Stimulated activated CD4-positive, alpha-beta T cell treated with anti-CD3 and anti-CD28 coated beads, Interleukin-1b, Interleukin-23, amount 100 ng/mL, for 4 hours (primary cell): ENCODE data around the gene DCP1A.
"Not testable (repeated sequence)": the region's sequence is repeated elsewhere in the genome, so short reads cannot be mapped to it uniquely, and the experiment has no call there.

ENCODE experiments used
- DNase-seq, 2 donors: peaks; one replicate each; pipeline ENCODE4 v3.0.0-alpha.2; 2020; ENCODE audit warnings: low read depth in 2 of 2

DCP1A gene

DNA sequence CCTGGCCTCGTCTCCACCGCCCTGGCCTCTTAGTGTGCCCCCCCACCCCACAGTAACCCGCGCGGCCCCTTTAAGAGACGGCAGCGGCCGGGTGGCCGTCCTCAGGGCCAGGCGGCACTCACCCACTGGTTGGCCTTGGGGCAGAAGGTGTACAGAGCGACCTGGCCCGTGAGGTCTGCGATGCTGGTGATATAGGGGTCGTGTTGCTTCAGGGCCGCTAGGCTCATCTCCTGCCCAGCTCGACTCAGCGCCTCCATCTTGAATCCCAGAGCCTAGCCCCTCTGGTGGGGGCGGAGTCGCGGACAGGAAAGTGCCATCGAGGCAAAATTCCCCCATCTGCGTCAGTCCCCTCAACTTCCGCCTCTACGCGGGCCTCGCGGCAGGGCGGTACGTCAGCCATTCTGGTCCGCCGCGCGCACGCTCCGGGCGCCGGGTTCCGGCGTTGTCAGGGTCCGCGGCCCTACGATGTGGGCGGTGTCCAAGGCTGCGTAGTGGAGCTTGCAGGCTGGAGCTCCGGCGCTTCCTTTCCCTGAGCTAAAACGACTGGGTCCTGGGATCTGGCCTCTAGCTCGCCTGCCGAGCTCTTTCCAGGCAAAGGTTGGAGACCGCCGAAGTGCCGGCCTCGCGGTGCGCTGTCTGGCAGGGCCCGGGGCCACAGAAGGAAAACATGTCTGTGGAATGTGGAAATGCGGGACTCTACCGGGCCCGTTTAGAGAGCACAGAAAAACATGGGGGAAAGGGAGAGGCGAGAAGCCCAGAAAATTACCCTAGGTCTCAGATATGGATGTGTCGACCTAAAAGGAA lies at the start of gene DCP1A:
TSS of gene DCP1A (minus strand) at position 283 of the 804 bp plus-strand sequence. CDS start at position 257, 26 bp downstream.
- DNase-seq, result peak; percentile 88 to 91

DNA sequence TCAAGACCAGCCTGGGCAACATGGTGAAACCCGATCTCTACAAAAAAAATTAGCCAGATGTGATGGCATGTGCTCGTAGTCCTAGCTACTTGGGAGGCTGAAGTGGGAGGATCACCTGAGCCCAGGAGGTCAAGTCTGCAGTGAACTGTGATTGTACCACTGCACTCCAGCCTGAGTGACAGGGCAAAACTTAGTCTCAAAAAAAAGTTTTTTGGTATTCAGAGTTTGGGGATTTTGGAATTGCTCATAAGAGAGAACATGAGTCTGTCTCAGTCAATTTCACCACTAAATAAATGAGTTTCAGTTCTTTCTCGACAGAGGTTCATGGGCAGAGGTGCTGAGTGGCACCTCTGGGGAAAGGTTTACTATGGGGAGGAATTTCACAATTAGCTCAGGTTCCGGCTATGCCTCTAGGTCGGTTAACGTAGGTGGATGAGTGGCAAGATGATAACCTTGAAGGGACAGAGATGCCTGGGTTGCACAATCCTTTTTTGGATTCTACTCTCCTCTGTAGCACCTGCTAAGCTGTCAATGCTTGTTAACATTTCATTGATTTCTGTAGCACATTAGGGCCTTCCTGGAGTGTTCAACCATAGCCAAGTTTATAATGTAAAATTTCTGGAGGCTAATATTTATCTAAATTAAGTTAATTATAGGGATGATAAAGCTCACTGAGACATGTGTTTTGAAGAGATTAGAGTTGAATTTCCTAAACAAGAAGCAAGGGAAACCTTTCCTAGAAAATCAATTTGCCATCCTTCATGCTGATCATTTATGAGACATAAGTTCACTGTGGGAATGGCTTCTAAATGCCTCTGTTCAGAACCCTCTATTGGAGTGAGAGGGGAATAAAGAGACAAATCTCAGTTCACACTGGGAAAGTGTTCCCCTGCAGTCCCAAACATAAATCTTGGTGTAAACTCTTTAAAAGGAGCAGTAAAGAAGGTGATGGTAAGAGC lies 37.4 kb upstream of the DCP1A start:
- no peak for DNase-seq

DNA sequence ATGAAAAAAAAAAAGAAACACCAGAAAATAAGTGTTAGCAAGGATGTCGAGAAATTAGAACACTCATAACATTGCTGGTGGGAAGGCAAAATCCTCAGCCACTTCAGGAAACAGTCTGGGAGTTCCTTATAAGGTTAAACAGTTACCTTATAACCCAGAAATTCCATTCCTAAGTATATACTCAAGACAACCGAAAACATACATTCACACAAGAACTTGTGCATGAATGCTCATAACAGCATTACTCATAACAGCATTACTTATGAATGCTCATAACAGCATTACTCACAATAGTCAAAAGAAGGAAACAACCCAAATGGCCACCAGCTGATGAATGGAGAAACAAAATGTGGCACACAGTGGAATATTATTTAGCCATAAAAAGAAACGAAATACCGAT lies 34.8 kb upstream of the DCP1A start:
- DNase-seq, result no peak

DNA sequence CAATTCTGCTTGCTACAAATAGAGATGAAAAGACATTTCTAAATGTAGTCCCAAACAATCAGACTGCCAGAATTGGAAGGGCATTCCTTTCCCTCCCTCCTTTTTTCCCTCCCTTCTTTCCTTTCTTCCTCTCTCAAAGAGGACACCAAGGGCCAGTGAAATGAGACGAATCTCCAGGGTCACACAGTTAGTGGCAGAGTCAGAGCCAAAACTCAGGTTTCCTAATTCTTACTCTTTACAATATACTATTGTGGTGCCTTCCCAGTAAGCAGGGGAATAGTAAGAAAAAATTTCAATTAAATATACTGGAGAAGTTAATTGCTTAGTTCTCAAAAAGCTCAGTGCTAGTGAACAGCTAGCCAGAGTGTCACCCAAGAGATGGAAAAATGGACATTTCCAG lies 33.0 kb upstream of the DCP1A start:
- DNase-seq, result no peak

DNA sequence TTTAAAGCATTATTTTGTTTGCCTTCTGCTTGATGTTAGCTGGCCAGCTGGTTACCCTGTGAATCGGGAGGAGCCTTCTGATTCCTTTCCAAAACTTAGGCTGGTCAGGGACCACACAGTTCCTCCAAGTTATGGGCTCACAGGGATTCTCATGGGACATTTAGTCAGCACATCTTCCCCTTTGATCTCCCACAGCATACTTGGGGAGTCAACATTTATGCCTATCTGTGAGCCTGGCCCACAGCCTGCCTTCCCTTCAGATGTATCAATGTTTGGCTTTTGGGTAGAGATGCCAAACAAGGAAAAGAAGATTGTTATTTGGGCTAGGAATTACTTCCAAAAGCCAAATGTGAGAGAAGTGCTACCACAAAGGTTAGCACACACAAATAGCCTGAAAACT lies 32.6 kb upstream of the DCP1A start:
- no peak for DNase-seq

DNA sequence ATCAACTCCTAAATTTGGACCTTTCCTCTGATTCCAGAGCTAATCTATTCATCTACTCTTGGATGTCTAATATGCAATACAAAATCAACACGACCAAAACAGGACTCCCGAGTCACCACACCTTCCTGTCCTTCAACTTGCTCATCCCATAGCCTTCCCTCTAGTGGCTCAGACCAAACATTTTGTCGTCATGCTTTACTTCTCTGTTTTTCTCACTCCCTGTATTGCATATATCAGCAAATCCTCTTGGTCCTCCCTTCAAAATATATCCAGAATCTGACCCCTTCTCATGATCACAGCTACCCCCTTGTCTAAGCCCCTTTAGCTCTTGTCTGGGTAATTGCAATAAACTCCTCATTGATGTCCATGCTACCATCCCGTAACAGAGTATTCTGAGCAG lies 30.5 kb upstream of the DCP1A start:
- no peak for DNase-seq

DNA sequence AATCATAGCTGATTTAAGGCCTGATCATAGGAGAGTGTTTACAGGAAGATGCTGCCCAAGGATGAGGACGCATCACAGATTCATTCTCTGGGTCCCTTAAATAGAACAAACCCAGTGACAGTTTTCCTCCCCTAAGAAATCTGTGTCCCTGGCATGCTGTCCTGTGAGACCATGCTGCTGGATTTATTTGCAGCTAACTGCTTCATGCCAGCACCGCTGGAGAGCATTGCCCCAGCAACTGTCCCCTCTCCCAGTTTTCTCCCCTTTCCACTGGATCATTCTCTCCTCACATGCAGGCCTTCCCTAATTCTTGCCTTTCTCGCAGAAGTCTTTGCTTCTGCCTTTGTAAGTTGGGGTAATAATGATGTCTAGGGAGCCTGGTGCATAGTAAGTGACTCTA lies 29.3 kb upstream of the DCP1A start:
- DNase-seq, result no peak

DNA sequence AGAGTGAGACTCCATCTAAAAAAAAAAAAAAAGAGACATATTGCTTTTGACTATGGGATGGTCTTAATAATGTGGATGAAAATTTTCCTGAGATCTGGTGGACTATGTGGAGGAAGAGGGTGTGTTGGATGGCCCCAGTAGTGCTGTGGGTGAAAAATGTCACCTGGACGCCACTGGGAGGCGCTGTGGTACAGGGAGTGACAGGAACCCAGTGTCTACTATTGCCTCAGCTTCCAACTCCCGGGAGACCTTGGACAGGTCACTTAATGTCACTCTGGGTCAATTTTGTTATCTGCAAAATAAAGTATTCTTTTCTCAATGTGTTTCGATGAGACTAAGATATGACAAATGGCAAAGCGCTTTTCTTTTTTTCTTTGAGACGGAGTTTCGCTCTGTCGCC lies 27.7 kb upstream of the DCP1A start:
- DNase-seq, result peak in 1 of 2 donors; percentile 27

DNA sequence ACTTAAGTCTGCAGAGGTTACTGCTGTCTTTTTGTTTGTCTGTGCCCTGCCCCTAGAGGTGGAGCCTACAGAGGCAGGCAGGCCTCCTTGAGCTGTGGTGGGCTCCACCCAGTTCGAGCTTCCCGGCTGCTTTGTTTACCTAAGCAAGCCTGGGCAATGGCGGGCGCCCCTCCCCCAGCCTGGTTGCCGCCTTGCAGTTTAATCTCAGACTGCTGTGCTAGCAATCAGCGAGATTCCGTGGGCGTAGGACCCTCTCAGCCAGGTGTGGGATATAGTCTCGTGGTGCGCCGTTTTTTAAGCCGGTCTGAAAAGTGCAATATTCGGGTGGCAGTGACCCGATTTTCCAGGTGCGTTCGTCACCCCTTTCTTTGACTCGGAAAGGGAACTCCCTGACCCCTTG lies 23.4 kb upstream of the DCP1A start:
- DNase-seq, result not testable (repeated sequence)

DNA sequence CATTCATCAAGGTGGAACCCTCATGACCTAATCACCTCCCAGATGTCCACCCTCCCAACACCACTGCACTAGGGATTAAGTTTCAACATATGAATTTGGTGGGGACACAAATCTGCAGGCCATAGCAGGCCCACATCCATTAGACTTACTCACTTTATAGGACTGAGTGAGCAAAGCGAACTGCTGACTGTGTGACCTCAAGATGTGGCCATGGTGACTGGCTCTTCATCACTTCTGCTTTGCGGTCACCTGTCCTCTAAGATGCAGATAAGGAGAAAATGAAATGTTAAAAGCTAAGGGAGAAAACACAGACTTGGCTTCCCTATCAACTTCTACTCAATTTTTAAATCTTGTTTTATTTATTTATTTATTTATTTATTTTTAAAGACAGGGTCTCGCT lies 14.5 kb upstream of the DCP1A start:
- no peak for DNase-seq

DNA sequence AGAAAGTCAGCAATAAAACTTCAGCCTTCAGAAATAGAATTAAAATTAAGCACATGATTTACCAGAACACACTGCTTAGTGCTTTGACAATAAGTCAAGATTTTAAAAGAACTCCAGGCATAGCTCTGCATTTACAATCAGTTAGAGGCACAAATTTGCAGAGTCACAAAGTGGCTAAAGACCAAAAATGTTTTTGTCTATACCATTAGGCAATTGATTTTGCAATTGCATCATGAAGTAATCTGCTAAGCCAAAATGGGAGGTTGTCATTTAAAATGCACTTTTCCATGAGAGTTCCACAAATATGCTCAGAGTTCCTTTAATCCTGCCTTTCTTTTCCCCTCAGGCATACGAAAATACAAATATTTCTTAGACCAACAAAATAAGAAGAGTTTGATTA lies 10.1 kb upstream of the DCP1A start:
- no peak for DNase-seq

DNA sequence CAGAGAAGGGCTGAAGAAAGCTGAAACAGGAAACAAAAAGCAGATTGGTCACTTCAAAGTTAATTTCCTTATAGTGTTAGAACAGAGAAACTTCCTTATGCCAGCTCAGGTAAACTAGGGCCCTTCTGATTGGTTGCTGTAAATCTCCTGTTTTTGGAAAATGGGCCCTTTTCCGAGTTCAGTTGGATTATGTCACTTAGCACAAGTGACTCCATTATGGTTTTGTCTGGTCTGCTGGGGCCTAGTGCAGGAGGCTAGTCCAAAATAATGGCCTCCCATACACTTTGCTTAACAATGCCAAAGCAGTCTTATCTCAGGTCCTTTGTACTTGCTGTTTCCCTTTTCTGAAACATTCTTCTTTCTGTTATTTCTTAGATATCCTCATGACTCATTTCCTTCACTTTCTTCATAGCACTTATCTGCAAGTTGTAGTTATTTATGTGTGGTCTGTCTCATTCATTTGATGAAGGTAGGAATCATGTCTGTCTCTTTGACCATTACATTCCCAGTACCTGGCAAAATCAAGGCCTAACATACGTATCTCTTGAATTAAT lies 7.7 kb upstream of the DCP1A start:
- DNase-seq, result no peak

DNA sequence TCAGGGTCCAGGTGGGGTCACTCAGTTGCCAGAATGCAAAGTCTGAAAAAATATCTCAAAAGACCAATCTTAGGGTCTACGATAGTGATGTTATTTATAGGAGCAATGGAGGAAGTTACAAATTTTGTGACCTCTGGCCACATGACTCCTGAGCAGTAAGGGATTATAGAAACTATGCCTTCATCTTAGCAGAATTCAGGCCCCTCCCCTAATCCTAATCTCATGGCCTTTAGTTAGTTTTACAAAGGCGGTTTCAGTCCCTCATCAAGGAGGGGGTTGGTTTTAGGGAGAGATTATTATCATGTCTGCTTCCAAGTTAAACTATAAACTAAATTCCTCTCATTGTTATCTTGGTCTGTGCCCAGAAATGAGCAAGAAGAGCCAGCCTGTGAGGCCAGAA lies 5.9 kb upstream of the DCP1A start:
- DNase-seq, result no peak

DNA sequence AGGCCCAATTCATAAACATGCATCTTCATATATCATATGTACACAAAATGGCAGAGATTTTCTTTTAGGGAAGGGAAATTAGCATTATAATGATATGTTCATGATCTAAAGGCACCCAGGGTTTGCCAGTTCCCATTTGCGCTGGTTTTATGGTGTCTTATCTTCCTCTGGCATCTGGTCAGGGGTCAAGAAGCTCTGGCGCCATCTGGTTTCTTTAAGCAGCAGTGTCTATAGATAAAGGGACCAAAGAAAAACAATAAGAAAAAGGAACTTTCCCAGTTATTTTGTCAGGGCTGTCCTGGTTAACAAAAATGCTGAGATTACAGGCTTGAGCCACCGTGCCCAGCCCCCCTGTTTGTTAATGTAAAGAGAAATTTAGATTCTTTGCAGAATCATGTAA lies 3.3 kb upstream of the DCP1A start:
- DNase-seq, result no peak

DNA sequence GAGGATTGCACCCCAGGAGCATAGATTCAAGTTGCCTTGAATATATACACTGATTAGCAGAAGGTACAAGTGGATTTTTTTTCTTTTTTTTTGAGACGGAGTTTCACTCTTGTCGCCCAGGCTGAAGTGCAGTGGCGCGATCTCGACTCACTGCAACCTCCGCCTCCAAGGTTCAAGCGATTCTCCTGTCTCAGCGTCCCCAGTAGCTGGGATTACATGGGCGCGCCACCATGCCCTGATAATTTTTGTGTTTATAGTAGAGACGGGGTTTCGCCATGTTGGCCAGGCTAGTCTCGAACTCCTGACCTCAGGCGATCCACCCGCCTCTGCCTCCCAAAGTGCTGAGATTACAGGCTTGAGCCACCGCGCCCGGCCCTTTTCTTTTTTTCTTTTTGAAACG lies 775 bp upstream of the DCP1A start:
- DNase-seq, result not testable (repeated sequence)

DNA sequence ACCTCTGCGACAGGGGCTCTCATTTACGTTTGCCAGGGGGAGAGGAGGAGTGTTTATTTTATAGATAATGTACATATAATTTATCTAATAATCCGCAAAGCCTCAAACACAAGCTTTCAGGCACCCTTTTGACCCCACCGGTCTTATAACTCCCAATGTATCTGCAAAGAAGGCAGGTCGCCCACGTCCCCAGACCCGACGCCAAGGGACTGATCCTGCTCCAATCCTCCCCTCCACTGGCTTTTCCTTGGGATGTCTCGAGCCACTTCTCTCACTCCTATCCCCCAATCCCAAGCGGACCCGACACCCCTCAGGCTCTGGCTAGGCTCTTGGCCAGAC lies 452 bp downstream of the DCP1A start:
- no peak for DNase-seq

DNA sequence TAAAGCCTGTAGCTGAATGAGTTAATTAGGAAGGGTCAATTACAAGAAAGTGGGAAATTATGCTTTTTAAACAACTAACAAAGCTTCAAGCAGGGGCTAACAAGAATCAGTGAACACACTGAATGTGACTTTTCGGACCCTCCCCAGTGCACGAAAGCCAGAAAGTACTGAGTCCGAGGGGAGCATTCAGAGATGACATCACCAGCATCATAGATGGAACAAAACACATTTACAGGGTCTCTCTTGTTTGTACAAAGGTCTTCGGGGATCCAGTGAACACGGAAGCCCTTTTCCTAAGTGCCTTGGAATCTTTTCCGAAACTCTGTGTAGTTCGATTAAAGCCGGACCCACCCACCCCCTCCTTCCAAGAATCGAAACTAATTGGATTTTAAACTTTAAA lies 829 bp downstream of the DCP1A start:
- DNase-seq, result no peak

DNA sequence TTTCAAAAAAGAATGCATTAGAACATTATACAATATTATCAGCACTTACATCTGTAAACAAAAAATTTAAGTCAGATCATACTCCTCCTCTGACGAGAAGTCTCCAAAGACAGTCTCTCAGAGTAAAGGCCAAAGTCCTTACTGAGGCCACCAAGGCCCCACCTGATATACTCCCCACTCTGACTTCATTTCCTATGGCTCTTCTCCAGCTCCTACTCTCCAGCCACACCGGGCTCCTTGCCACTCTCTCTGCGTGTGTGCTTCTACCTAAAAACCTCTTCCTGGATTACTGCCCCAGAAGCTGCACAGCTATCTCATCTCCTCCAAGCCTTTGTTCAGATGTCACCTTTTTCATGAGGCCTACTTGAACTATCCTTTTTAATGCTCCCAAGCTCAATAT lies 5.0 kb downstream of the DCP1A start:
- no peak for DNase-seq

DNA sequence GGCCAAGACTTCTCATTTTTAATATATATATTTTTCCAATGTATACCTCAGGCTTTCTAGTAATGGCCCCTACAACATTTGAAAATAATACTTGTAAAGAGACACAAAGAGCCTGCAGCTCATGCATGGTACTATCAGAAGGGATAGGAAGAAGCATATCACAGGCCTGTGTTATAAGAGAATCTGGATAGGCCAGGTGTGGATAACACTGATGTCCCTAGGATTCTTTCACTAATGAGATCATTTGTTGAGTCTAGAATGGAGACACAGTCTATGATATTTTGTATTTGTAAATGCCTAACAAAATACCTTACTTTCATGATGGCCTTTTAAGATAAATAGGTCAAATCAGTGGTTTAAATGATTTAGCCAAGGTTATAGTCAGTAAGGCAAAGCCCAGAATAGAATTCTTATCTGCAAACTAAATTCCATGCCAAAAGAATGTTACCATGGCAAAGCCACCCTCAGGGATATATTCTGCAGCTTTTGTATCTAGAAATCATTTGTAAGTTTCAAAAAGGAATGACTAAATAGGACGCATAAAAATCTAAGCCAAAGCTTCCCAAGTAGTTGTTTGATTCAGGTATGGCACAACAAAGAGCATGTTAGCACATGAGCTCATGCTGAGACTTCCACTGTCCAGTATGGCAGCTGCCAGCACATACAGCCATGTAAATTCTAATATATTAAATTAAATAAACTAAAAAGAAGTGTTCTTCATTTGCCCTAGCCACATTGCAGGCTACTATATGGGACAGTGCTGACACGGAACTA lies 10.0 kb downstream of the DCP1A start:
- DNase-seq, result no peak

DNA sequence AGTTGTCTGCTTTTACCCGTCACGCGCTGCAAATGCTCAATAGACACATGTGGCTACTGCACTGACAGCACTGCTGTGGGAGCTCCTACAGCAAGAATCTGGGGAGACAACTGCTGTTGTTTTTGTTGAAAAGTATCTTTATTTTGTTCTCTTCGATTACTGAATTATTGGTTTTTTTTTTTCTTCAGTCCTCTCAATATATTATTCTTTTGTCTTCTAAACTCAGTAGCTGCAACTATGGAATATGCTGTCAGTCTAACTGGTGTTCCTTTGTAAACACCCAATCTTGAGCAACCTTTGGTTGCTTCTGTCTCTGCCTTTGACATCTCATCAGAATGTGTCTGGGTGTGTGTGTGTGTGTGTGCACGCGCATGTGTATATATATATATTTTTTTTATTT lies 12.6 kb downstream of the DCP1A start:
- DNase-seq, result no peak

DNA sequence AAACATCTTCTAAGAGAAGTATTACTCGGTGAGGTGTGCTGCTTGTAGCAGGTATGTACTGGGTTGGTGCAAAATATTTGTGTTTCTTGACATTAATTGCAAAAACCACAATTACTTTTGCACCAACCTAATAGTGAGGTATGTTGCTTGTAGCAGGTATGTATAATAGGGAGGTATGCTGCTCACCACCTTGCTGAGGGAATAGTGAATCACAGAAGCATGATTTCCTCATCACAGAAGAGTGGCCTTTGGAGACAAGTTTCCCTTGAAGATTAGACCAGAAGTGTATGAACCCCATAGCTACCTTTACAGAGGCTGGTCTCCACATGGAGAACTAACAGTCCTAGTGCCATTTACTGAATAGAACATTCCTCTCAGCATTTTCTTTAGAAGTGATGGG lies 15.5 kb downstream of the DCP1A start:
- no peak for DNase-seq

DNA sequence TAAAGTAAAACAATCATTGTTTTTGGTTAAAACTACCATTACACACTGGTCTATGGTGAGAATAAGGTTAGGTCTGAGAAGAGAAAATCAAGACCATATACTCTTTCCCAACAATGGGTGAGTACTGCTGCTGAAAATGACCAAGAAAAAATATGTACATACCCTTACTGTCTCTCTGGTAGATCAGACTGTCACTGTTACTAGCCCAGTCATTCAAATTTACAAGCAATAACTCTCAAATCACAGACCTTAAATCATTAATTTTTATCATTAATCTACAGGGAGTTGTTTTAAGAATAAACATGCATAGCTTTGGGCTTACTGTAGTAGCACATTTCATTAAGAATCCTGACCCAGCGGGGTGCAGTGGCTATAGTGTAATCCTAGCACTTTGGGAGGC lies 17.4 kb downstream of the DCP1A start:
- no peak for DNase-seq
